ENCODE results near the gene FGFRL1.

DNA sequence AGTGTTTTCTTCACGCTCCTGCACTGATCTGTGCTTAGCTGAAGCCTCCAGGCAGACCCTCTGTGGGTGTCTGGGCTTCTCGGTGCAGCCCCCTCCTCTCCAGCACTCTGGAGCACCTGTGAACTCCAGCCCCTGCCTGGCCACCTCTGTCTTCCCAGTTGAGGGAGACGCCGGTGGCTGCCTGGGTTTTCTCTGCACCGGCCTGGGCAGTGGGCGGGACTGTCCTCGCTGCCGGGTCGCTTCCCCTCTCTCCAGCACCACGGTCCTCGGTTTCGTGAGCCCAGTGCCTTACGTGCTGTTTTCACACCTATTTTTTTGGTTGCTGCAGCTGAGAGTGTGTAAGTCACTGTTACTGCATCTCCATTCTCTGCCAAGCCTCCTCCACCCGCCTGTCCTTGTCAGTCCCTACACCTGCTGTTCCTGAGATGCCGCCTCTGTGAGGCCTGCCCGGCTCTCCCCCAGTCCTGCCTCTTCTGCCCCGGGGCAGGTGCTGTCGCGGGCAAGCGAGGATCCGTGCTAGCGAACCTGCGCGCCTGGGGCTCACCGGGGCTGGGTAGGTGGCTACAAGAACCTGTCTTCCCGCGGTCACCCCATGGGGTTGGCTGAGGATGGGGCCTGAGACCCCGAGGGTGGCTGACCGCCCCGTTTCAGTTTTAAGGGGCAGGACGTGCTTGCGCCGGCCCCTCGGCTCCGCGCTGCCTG lies 2.4 kb upstream of the FGFRL1 start:
- TF ChIP-seq, protein P1, sequence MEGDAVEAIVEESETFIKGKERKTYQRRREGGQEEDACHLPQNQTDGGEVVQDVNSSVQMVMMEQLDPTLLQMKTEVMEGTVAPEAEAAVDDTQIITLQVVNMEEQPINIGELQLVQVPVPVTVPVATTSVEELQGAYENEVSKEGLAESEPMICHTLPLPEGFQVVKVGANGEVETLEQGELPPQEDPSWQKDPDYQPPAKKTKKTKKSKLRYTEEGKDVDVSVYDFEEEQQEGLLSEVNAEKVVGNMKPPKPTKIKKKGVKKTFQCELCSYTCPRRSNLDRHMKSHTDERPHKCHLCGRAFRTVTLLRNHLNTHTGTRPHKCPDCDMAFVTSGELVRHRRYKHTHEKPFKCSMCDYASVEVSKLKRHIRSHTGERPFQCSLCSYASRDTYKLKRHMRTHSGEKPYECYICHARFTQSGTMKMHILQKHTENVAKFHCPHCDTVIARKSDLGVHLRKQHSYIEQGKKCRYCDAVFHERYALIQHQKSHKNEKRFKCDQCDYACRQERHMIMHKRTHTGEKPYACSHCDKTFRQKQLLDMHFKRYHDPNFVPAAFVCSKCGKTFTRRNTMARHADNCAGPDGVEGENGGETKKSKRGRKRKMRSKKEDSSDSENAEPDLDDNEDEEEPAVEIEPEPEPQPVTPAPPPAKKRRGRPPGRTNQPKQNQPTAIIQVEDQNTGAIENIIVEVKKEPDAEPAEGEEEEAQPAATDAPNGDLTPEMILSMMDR (IDR thresholded peaks at IDR 0.05), result no peak
- TF ChIP-seq POLR2AphosphoS5 (IDR thresholded peaks at IDR 0.05), result no peak
- TF ChIP-seq EP300 (IDR thresholded peaks at IDR 0.05; ENCODE audit: low read depth), result no peak
- no peak for TF ChIP-seq POLR2A (IDR thresholded peaks at IDR 0.05)
